Stimulated activated CD8-positive, alpha-beta memory T cell treated with anti-CD3 and anti-CD28 coated beads, Interleukin-2, amount 100 ng/mL, for 48 hours (primary cell): ENCODE data around the gene ERO1A.

Experiments used
- DNase-seq, 2 donors: peaks; one replicate each; pipeline ENCODE4 v3.0.0-alpha.2; 2020; ENCODE audit warnings: low read depth in 2 of 2

Gene ERO1A

DNA sequence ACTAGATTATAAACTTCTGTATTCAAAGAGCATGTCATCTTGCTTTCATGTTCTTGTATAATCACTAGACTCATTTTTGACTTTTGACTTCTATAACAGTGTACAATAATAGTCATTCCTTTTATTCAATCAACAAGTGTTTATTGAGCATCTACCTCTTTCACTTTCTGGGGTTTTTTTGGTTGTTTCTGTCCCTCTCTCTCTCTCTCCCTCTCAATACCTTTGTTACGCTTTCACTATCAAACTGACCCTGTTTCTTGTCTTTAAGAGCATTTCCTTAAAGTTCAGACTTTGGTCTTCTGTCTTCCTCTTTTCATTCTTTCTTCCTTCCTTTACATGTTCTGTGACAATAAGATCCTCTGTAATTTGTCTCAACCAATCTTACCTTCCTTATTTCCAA is 93.2 kb downstream of the ERO1A start:
- DNase-seq = no peak

- no peak for DNase-seq
These were observed 95.4 kb downstream of the ERO1A start for GRCh38 chr14:52599974-52600373.

DNA sequence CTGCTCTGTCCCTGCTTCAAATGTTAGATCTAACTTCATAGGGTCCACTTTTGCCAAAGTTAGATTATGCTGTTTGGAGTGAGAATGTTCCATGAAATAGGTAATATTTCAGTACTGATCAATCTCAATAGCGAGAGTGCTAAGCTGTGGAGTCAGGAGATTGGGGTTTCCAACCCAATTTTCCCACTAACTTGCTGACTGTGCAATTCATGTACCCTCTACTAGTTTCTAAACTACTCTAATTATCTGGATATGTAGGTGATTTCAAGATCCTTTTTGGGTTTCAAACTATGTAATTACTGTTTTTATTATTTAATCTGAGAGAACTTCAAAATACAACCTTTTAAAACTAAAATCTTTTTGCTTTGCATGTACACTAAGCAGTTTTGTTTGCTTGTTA is 96.8 kb downstream of the ERO1A start:
- no peak for DNase-seq

GRCh38 chr14:52596861-52597260 is 98.5 kb downstream of the ERO1A start:
- DNase-seq = no peak

DNA sequence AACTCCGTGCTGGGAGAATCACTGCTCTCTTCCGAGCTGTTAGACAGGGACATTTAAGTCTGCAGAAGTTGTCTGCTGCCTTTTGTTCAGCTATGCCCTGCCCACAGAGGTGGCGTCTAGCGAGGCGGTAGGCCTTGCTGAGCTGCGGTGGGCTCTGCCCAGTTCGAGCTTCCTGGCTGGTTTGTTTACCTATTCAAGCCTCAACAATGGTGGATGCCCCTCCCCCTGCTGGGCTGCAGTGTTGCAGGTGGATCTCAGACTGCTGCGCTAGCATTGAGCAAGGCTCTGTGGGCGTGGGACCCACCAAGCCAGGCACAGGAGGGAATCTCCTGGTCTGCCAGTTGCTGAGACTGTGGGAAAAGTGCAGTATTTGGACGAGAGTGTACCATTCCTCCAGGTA is 99.0 kb downstream of the ERO1A start:
- no peak for DNase-seq

DNA sequence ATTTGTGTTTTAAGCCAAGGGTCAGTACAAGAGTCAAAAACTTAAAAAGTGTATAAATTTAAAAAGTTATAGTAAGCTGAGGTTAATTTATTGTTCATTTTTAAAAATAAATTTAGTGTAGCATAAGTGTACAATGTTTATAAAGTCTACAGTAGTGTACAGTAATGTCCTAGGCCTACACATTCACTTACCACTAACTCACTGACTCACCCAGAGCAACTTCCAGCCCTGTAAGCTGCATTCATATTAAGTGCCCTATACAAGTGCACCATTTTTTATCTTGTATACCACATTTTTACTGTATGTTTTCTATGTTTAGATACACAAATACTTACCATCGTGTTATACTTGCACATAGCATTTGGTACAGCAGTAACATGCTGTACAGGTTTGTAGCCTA is 105.0 kb downstream of the ERO1A start:
- DNase-seq = no peak
